HG03097 (cell line): Measurements from ENCODE around the gene ZSCAN22.
"Not testable (repeated sequence)": the region's sequence is repeated elsewhere in the genome, so short reads cannot be mapped to it uniquely, and the experiment has no call there.

Experiments
- ATAC-seq: cut with Tn5 transposase; IDR thresholded peaks from one replicate; pipeline ENCODE4 v1.9.1; 2021; ENCODE audit not compliant: unreplicated experiment, low FRiP score

Gene ZSCAN22

GRCh38 chr19:58368561-58369360 is 42.0 kb downstream of the ZSCAN22 start:
- no peak for ATAC-seq

- ATAC-seq = no peak
Observed at GRCh38 chr19:58372311-58373133, 45.7 kb downstream of the ZSCAN22 start.

GRCh38 chr19:58374200-58374599 is 47.4 kb downstream of the ZSCAN22 start:
- ATAC-seq = no peak

GRCh38 chr19:58376724-58377123 is 49.9 kb downstream of the ZSCAN22 start:
- ATAC-seq = not testable (repeated sequence)

GRCh38 chr19:58379246-58379645 is 52.5 kb downstream of the ZSCAN22 start:
- ATAC-seq = no peak

GRCh38 chr19:58380037-58380661 is 53.4 kb downstream of the ZSCAN22 start:
- no peak for ATAC-seq

GRCh38 chr19:58380662-58381459 is 54.1 kb downstream of the ZSCAN22 start, which contains the start of gene ZNF837:
ZNF837 (minus strand) TSS chr19:58381030; CDS start chr19:58369332, 11,698 bp downstream.
- ATAC-seq = peak; percentile 86

GRCh38 chr19:58381460-58382212 is 54.8 kb downstream of the ZSCAN22 start:
- ATAC-seq = no peak

GRCh38 chr19:58382997-58383603 is 56.3 kb downstream of the ZSCAN22 start:
- no peak for ATAC-seq

- no peak for ATAC-seq
Observed at GRCh38 chr19:58385313-58385890, 58.6 kb downstream of the ZSCAN22 start.

- ATAC-seq = no peak
Observed at GRCh38 chr19:58385891-58386575, 59.2 kb downstream of the ZSCAN22 start.

- peak; percentile 88 for ATAC-seq
Observed at GRCh38 chr19:58386576-58387337, 60.0 kb downstream of the ZSCAN22 start, which contains the start of gene RPS5. RPS5 (plus strand) TSS chr19:58387269; CDS start chr19:58388138, 869 bp downstream.

- ATAC-seq = no peak
Observed at GRCh38 chr19:58387338-58388174, 60.8 kb downstream of the ZSCAN22 start.

GRCh38 chr19:58388175-58388526 is 61.4 kb downstream of the ZSCAN22 start:
- ATAC-seq = no peak
